GM12873 (cell line): ENCODE data around the gene APOL2.

ENCODE experiments used
- TF ChIP-seq, protein P1 (sequence below): IDR thresholded peaks from 2 replicates; pipeline ENCODE4 v1.5.1; 2012; ENCODE audit warnings: low read depth, mild to moderate bottlenecking, moderate library complexity, low read length, control low read depth; ENCODE audit not compliant: insufficient read depth; ENCODE audit errors: missing control alignments

The APOL2 gene

DNA sequence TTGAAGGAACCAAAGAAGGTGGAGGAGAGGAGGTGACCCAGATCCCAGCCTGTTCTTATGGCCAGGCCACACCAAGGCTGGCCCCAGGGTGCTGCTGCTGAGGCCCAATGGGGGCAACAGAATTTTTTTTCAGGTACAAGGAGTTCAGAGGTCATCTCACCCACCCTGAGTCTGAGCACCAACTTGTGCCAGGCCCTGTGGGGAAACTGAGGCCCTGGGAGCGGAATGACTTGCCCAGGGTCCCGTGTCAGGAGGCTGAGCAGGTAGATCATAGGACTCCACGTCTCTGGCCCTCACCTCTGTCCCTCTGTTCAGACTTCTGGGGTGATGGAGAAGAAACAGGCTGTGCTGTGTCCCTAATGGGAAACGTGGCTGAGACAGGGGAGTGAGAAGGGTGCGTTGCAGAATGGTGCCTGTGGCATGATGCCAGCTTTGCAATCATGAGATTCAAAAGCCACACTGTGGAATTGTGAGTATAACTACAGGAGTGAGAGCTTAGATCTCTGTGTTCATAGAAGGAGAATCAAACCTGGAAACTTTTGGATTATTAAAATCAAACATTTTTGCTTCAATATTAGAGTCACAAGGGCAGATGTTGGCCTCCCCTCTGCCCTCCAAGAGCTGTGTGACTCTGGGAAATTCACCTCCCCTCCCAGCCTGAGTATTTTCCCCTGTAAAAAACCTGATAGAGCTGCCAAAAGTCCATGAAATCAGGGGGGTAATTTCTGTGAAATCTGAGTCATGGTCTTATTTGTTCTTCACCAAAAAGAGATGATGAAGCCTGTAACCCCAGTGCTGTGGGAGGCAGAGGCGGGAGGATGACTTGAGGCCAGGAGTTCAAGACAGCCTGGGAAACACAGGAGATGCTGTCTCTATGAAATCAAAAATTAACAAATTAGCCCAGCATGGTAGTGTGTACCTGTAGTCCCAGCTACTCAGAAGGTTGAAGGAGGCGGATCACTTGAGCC is 14.5 kb upstream of the APOL2 start:
- TF ChIP-seq, protein P1, sequence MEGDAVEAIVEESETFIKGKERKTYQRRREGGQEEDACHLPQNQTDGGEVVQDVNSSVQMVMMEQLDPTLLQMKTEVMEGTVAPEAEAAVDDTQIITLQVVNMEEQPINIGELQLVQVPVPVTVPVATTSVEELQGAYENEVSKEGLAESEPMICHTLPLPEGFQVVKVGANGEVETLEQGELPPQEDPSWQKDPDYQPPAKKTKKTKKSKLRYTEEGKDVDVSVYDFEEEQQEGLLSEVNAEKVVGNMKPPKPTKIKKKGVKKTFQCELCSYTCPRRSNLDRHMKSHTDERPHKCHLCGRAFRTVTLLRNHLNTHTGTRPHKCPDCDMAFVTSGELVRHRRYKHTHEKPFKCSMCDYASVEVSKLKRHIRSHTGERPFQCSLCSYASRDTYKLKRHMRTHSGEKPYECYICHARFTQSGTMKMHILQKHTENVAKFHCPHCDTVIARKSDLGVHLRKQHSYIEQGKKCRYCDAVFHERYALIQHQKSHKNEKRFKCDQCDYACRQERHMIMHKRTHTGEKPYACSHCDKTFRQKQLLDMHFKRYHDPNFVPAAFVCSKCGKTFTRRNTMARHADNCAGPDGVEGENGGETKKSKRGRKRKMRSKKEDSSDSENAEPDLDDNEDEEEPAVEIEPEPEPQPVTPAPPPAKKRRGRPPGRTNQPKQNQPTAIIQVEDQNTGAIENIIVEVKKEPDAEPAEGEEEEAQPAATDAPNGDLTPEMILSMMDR, result no peak

DNA sequence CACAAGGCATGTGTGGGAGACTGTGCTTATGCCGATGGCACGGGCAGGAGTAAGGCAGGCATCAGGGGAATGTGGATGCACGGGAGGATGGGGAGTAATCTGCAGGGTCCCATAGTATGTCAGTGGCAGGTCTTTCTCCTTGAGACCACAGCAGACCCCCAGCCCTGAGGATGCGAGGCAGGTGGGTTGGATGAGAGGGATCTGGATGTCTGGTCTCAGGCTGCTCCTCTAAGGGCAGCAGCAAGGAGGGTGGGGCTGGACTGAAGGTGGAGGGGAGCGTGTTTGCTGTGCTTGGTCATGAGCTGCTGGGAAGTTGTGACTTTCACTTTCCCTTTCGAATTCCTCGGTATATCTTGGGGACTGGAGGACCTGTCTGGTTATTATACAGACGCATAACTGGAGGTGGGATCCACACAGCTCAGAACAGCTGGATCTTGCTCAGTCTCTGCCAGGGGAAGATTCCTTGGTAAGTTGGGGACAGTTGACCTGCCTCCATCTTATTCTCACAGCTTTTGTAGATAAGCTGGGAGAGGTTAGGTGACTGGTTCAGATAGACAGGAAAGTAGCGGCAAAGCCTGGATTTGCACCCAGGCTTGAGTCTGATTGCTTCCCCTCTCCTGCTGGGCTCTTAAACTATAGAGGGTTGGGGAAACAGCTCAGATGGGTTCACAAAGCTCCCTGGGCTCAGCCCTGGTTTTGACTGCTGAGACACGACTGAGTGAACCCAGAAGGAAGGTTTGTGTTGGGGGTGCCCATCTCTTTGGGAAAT is 13.6 kb upstream of the APOL2 start, which contains the start of gene APOL1:
TSS of gene APOL1 (plus strand) at position 380 of the 769 bp plus-strand sequence. CDS start 1,823 bp downstream, outside the sequence.
- TF ChIP-seq, protein P1, result no peak

DNA sequence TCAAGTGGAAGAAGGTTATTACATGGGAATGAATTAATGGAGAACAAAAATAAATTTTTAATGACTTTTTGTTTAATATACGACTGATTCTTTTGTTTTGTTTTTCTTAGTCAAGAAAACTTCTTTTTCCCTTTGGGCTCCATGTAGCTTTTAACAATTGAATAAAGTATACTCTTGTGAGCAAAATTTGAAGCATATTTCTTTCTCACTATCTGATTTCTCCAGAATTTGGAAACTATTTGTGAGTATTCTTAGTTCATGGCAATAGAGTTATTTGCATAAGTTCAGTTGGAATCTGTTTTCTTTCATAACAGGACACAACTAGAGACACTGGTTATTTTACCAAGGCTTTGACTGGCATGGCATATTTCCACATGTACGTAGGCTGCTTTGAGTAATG is 9.8 kb upstream of the APOL2 start:
- TF ChIP-seq, protein P1, result no peak

DNA sequence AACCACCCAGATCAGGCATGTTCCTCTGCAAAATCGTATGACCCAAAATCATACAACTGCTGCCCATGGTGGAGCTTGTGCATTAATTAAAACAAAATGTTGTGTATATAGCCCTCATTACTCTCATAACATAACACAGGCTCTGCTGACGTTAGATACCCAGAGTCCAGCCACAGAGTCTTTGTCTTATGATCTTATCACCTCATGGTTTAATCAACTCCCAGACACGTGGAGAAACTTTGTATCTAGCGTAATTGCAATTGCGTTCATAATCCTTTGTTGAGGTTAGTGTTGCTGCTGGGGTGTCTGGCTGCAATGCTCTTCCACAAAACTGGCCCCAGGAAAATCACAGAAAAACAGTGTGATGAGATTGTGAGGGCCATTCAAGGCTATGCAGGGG is 8.6 kb upstream of the APOL2 start:
- TF ChIP-seq, protein P1, result no peak

DNA sequence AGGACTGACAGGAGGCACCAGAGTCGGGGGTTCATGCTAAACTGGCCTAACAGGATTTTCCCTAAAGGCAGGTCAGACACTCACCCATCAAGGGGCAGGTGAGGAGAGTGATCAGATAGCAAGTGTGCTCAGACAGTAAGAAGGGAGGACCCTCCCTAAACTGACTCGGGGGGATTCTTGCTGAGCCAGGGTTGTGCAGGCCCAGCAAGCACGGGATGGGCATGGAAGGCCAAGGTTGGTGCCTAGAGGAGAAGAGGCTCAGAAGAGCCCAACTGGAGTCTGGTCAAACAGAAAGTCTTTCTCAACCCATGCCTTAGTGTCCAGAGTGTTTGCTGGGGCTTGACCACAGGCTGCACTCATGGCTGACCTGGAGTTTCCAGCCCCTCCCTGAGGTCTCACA is 7.4 kb upstream of the APOL2 start:
- TF ChIP-seq, protein P1, result no peak

DNA sequence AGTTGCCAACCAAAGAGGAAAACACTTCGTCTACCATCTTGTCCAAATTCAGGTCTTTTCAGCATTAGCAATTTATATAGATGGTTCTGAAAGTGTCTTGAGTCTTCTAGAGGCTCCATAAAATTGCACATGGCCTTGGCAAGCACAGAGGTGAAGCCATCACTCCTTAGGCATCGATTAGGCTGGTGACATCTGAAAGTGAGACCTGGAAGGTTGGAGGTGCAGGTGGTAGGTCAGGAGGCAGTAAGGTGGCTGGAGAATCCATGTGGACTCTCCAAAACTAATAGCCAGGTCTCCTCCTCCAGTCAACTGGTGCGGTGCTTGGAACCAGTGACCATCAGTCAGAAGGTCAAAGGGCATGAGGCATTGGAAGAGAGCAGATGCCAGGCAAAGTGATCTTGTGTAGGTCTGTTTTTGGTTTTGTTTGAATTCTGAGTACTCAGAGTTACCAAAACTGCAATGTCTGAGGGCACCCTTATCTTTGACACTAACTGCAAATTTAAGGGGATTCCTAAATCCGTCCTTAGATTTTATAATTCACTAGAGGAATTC is 6.6 kb upstream of the APOL2 start:
- TF ChIP-seq, protein P1, result no peak
